GM19099 (cell line): ENCODE results near the gene BCL2A1.

ENCODE experiments used
- POLR2A ChIP-seq: IDR thresholded peaks from 3 replicates; pipeline ENCODE4 v1.6.1; 2011; ENCODE audit warnings: low read depth; ENCODE audit not compliant: insufficient read length; ENCODE audit errors: extremely low read depth

Gene BCL2A1

DNA sequence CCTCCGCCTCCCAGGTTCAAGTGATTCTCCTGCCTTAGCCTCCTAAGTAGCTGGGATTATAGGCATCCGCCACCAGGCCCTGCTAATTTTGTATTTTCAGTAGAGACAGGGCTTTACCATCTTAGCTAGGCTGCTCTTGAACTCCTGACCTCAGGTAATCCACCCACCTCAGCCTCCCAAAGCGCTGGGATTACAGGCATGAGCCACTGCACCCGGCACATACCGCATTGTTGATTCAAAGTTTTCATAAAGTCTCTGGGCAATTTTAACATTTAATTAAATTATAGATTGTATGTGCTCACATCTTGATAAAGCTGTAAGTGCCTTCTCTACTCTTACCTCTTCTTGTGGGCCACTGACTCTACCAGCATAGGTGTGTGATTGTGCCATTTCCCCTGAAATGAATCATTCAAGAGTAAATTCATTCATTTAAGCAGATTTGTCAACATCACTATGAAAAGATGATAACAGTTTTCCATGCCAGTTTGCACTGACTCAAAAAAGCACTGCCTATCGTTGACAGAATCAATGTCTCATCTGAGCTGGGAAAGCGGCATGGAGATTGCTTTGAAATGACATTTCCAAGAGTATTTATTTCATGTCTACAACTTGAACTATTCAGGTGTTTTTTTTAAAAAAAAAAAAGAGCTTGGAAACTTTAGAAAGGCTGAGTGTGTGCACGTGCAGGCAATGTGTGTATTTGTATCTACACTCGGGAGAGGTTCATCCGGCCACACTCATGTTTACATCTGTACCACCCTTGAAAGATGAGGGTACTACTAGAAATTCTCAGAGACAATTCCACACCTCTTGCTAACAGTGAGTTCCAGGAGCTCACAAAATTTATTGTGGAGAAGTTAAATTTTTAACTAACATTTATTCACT, 3.5 kb downstream of the BCL2A1 start:
- no peak for TF ChIP-seq POLR2A

DNA sequence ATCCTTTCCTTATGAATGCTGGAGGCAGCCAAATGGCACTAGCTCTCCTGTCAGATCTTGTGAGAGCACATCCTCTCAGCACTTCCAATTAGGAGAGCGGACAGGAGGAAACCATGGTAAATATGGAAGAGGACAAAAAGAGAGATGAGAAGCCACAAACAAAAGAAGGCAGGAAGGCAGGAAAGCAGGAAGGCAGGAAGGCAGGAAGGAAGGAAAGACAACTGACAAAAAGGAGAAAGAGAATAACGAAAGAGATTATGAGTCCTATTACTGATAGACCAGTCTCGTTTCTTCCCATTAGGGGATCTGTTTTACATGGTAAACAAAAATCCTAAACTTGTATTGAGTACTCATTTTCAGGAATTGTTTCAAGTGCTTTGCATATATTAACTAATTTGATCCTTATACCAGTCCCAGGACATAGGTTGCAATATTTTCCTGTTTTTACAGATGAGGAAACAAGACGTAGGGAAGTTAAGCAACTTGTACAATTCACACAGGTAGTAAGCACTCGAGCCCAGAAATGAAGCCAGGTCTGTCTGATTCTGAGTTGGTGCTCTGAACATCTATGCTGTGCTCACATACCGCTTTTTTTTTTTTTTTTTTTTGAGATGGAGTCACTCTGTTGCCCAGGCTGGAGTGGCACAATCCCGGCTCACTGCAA, 4.2 kb downstream of the BCL2A1 start:
- TF ChIP-seq POLR2A, result no peak

DNA sequence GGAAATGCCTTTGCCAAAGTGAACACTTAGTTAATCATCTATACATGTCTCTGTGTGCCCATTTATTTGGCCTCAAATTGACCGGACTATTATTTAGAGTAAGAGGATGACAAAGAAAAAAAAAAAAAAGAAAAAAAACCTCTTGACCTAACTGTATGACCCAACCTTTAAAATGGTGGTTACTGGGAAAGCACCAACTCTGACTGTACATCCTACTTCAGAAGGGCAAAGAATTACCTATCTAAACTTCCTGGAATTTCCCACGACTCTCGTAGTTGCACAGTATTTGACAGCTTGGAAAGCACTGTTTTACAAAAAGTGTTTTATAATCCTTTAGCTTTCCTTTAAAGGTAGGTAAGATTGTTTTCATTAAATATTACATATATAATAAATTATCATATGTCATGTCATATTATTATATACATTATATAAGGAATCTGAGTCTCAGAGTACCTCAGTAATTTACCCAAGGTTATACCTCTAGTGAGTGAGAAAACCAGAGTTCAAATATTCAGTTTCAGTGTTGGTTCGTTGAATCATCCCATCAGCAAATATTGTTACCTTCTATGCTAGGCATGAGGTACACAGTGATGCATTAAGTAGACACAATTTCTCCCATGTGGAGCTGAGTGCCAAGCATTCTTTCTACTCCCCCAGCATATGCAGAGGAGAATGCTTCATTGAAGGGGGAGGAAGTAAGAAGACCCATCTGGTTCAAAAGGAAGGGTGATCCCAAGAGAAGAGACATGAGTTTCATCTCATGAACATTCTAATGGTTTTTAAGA, 5.0 kb downstream of the BCL2A1 start:
- TF ChIP-seq POLR2A, result no peak

DNA sequence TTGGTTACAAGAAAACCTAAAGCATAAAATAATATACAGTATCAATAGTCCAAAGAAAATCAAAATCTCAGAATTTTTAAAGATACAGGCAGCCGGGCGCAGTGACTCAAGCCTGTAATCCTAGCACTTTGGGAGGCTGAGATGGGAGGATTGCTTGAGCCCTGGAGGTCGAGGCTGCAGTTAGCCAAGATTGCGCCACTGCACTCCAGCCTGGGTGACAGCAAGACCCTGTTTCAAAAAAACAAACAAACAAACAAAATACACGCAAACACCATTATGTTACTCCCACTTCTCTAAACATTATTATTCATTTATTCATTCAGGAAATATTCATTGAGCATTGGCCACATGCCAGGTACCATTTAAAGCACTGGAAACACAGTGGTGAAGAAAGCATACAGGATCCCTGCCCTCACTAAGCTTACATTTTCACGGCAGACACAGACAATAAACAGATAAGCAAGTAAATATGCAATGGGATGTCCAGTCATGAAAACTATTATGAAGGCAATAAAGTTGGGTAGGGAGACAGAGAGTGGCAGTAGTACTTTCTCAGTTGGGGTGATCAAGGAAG, 6.7 kb downstream of the BCL2A1 start:
- no peak for TF ChIP-seq POLR2A

DNA sequence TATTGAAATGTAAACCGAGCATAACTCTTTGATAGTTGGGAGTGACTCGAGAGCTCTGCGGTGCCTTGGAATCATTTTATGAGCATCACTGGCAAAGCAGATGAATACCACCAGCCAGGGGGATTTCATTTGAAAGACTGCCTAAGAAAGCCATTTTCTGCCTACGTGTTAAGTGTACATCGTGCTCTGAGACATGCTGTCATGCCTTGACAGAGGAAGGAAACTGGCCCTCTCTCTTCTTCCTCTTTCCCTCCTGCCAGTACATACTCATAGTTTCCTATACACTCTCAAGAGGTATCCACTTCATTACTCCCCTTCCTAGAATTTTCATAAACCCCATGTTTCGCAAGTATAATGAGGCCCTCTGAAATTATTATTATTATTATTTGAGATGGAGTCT, 8.8 kb downstream of the BCL2A1 start:
- no peak for TF ChIP-seq POLR2A

DNA sequence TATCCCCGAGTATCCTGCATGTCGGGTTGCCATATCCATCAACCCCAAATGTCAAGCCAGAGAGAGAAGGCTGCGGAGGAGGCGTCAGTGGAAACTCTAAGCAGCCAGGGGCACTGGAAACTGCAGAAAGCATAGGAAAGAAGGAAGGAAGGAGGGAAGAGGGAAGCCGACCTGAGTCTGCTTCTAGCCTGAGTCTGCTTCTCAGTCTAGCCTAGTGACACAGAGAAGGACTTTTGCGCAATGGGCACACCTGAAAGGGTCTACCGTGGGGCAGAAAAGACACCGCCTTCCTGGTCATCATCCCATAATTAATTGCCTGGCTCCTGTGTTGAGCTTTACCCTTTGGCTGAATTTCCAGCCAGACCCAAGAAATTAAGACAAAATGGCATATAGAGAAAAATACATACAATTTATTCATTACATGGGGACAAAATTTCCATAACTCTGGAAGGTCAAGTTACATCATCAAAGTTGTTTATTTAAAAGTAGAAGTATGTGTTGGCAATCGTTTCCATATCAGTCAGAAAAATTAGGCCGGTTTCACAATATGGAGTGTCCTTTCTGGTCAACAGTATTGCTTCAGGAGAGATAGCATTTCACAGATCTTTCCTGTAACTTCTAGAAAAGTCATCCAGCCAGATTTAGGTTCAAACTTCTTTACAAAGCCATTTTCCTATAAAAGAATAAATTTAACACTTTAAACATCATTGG, 10.3 kb downstream of the BCL2A1 start:
- TF ChIP-seq POLR2A, result no peak

DNA sequence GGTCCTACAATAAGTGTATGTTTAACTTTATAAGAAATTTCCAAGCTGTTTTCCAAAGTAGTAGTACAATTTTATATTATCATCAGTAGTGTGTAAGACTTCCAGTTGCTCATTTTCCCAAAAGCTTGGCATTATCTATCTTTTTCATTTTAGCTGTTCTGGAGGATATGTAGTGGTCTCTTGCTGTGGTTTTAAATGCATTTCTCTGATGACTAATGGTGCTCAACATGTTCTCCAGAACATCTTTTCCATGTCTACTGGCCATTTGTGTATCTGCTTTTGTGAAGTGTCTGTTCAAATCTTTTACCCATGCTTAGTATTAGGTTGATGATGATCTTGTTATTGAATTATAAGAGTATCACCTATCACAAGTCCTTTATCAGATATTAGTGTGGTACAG, 13.3 kb downstream of the BCL2A1 start:
- no peak for TF ChIP-seq POLR2A

DNA sequence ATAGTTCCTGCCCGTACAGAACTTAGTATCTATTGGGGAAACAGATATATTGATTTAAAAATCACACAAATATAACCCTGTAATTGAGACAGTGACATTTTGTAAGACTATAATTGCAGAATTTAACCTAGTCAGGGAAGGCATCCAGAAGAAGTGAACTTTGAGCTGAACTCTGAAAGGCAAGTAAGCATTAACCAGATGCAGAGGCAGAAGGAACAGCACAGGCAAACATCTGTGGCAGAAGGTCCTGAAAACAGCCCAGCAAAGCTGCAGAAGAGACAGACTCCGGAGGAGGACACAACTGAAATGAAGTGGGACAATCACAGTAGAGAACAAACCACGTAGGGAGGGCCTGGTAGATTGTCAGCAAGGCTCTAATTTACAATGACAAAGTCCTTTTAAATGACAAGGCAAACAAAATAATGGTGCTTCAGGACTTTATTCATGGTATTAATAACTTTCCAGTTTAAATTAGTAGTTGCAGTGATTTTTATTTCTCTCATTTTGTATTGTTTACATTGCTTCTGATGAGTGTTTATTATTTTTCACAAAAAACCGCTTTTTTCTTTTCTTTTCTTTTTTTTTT, 14.5 kb downstream of the BCL2A1 start:
- TF ChIP-seq POLR2A, result no peak

DNA sequence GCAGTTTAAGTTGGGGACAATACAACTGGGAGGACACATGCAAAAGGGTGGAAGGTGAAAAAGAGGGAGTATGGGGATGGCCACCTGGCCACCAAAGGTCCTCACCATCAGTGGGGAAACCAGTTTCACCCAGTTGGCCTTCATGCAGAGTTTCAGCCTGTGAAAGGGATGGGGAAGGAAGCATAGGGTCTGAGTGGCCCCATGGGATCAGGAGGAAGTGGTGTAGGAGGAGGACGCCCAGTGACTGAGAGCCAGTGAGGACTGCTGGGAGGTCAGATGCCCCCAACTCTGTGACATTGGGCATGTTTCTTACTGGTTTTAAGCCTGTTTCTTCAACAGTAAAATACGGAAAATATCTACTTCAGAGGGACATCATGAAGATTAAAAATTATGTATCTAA, 16.3 kb downstream of the BCL2A1 start:
- no peak for TF ChIP-seq POLR2A

DNA sequence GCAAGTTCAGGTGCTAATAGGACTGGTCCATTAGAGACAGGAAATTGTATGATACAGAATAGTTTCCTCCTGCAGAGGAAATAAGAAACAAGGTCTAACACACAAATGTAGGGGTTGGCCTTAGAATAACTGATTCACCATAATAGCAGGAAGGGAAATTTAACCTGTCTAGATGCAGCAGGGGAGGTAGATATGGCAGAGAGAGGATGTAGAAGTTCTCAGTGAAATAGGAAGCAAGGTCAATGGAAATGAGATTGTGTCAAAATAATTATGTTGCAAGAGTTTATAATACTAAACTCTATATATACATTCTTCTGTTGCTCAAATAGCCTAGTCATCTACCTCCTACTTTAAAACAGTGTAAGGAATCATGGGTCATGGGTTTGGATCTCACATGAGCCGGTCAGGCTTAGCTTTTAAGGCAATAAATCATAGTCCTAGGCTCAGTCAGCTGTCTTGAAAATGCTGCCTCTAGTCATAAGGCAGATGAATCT, 17.0 kb downstream of the BCL2A1 start:
- TF ChIP-seq POLR2A, result no peak

DNA sequence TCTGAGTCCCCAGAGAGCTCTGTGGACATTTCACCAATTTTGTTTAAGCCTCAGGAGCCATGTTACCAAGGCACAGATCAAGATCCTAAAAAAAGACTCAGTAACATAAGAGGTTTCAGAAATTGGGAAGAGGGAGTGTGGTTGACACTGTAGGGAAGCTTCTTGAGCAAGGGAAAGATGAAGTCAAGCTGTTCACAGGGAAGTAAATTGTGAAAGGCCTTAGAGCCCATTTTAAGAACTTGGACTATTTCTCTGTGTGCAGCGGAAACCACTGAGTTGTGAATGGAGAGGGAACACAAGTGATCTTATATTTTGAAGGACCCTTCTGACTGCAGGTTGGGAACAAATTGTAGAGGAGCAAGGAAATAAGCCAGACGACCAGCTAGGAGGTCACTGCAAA, 18.7 kb downstream of the BCL2A1 start:
- TF ChIP-seq POLR2A, result no peak

DNA sequence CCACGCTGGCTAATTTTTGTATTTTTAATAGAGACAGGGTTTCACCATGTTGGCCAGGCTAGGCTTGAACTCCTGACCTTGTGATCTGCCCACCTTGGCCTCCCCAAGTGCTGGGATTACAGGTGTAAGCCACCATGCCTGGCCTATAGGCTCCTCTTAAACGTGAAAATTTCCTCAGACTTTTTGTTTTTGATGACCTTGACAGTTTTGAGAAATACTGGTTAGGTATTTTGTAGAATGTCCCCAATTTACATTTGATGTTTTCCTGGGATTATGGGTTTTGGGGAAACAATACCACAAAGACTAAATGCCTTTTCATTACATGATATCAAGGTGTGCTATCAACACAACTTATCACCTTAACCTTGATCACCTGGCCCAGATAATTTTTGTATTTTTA, 20.7 kb downstream of the BCL2A1 start:
- no peak for TF ChIP-seq POLR2A

DNA sequence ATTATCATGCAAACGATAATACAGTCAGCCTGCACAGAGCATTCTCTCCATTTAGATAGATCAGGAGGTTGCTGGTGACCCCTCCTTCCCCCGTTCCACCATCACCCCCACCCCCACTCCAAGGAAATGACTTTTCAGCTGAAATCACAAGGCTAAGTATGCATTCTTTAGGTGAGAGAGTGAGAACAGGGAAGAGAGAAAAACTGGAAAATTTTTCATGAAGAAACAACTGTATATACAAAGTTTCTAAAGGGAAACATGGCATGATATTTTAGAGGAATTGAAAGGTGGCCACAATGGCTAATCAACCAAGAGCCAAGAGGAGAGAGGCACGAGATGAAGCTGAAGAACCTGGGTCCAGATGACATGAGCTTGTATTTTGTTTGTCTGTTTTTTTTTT, 22.2 kb downstream of the BCL2A1 start:
- no peak for TF ChIP-seq POLR2A

DNA sequence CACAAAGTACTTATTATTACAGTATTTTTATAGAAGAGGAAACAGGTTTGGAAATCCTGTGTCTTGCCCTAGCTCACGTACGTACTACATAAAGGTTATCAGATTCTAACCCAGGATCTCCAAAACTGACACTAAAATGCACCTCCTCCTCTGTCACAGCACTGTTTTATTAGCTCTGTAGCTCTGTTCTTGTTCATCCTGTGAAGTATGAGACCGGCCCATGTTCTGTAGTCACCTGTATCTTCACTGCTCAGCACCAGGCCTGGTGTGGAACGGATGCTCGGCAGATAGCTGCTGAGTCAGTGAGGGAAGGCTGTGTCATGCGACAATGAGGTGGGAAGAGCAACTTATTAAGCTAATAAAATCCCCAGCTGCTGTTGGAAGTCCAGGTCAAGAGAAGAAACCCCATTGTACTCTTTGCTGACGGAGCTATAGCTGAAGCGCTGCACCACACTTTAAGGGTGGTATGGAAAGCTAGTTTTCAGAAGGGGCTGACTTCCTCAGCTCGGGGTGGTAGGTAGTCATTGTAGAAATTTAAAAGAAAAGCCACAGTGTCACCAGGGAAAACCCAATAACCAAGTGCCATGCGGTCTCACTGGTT, 22.8 kb downstream of the BCL2A1 start:
- TF ChIP-seq POLR2A, result no peak
